Activated T-cell treated with anti-CD3 and anti-CD28 coated beads, Interleukin-2, amount 50 U/mL, for 72 hours (primary cell): ENCODE data around the gene RABEP1. TPM values are rescaled to one million over a fixed set of nuclear protein-coding genes. Genes with fewer than 3 reads are reported as not detected.

Experiments used
- ATAC-seq, 2 donors: fragments of 150-1000 bp; cut with Tn5 transposase; replicated peaks in 1 of 2; 2 replicates each; pipeline ENCODE4 v1.10.0; 2021; ENCODE audit warnings: moderate library complexity in 2 of 2, mild to moderate bottlenecking in 1 of 2
- DNase-seq, 2 donors: peaks; one replicate each; pipeline ENCODE4 v3.0.0; 2021 to 2022; ENCODE audit warnings: mixed read lengths in 1 of 2
- H3K27ac Mint-ChIP-seq: one replicate; pipeline ENCODE4 v1.8.0; 2022; ENCODE audit warnings: mild to moderate bottlenecking, moderate library complexity, mixed read lengths
- H3K27me3 Mint-ChIP-seq: one replicate; pipeline ENCODE4 v1.8.0; 2022; ENCODE audit warnings: low read depth, mixed read lengths
- H3K36me3 Mint-ChIP-seq, 2 donors: one replicate each; pipeline ENCODE4 v1.8.0; 2022; ENCODE audit warnings: mixed read lengths in 2 of 2, mild to moderate bottlenecking in 1 of 2; ENCODE audit not compliant: insufficient read depth in 2 of 2
- H3K4me1 Mint-ChIP-seq: one replicate; pipeline ENCODE4 v1.8.0; 2022; ENCODE audit warnings: low read depth, mixed read lengths
- H3K4me3 Mint-ChIP-seq, 2 donors: one replicate each; pipeline ENCODE4 v1.8.0; 2022; ENCODE audit warnings: mild to moderate bottlenecking in 2 of 2, mixed read lengths in 2 of 2, moderate library complexity in 2 of 2
- H3K9me3 Mint-ChIP-seq, 2 donors: one replicate each; pipeline ENCODE4 v1.8.0; 2022; ENCODE audit warnings: mixed read lengths in 2 of 2
- total RNA-seq, 2 donors: library from RNA; stranded (reverse); gene quantifications; one replicate each; pipeline ENCODE4 v1.2.3, GENCODE V29; 2022

The RABEP1 gene
- total RNA-seq, 2 donors from 2014 or later, result 39.1 to 43.2 TPM

DNA sequence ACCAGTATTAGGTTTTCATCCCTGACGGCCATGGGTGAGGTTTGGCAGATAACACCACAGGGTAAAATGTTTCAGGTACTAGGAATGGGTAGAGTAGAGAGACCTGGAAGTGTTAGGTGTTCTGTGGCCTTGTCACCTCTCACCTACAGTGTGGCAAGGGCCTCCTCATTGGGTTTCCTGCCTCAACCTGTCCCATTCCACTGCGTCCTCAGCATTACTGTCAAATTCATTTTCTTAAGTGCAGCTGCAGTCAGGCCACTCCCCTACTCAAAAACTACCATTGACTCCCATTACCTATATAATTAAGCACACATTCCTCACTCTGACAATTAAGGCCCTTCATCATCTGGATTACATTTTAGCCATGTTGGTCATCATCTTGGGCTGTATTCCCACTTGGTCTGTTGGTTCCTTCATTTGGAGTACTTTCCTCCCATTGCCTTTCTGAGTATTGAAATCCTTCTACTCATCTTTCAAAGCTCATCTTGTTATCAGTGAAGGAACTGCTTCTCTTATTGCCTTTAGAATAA is 72.9 kb downstream of the RABEP1 start:
- Mint-ChIP-seq H3K27me3 (no peaks in the 10 kb centered on the region), H3K27ac (no peak overlapping the region), H3K4me1 (no peaks in the 10 kb centered on the region), H3K36me3 (peaks cover 3 to 11% of the 10 kb centered on the region in 2 donors), H3K4me3 (no peak overlapping the region), H3K9me3 (no peaks in the 10 kb centered on the region)
- DNase-seq (no peak), ATAC-seq (no peak)

DNA sequence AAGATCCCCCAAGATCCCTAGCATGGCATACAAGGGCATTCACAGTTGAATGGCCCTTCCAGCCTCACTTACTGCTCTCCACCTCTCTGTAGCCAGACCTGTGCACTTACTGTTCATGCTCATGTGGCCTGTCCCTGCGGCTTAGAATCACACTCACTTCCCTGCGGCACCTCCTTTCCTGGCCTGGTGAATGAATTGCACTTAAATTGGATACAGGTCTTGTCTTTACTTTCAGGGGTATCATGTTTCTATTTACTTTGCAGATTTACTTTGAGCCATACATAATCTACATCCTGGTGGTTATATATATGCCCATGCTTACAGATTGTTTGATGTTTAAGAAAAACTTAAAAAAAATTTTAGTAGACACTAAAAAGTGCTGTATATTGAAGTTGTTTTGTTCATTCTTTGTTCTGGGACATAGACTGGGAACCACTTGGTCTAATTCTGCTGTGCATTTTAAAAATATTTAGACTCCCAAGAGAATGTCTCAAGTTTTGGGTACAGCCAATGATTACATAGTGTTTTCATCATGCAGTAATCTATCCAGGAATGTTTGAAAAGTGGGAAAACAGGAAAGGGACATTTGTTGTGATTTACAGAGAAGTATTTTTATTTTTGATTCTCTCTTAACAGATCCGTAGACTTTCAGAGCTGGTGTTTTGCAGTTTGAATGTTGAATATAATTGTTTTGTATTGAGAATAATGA is 73.5 kb downstream of the RABEP1 start:
- H3K4me1 Mint-ChIP-seq, result no peaks in the 10 kb centered on the region
- H3K36me3 Mint-ChIP-seq, result peaks cover 4 to 12% of the 10 kb centered on the region in 2 donors
- no peak for ATAC-seq
- no peaks in the 10 kb centered on the region for H3K9me3 Mint-ChIP-seq
- no peaks in the 10 kb centered on the region for H3K27me3 Mint-ChIP-seq
- no peak for DNase-seq
- peak overlapping the region; percentile 74 for H3K27ac Mint-ChIP-seq
- H3K4me3 Mint-ChIP-seq, result no peak overlapping the region

GRCh38 chr17:5361426-5361825 is 79.3 kb downstream of the RABEP1 start:
- ATAC-seq, result no peak
- H3K9me3 Mint-ChIP-seq, result no peaks in the 10 kb centered on the region
- H3K36me3 Mint-ChIP-seq, result peaks cover 4 to 10% of the 10 kb centered on the region in 2 donors

GRCh38 chr17:5362162-5362811 is 80.2 kb downstream of the RABEP1 start:
- Mint-ChIP-seq H3K27me3 (no peaks in the 10 kb centered on the region), H3K4me1 (no peaks in the 10 kb centered on the region), H3K27ac (no peak overlapping the region), H3K36me3 (peaks cover 4 to 10% of the 10 kb centered on the region in 2 donors), H3K4me3 (no peak overlapping the region), H3K9me3 (no peaks in the 10 kb centered on the region)
- ATAC-seq, result no peak
- DNase-seq, result no peak

More at GRCh38 chr17:5361426-5361825, 79.3 kb downstream of the RABEP1 start:
- DNase-seq, result no peak
- H3K4me1 Mint-ChIP-seq, result no peaks in the 10 kb centered on the region
- no peak overlapping the region for H3K27ac Mint-ChIP-seq
- H3K4me3 Mint-ChIP-seq, result no peak overlapping the region
- H3K27me3 Mint-ChIP-seq, result no peaks in the 10 kb centered on the region

- H3K9me3 Mint-ChIP-seq, result no peaks in the 10 kb centered on the region
- DNase-seq (no peak), ATAC-seq (no peak)
- no peaks in the 10 kb centered on the region for H3K27me3 Mint-ChIP-seq
- H3K27ac Mint-ChIP-seq, result peak overlapping the region; percentile 6
- H3K4me3 Mint-ChIP-seq, result no peak overlapping the region
- H3K36me3 Mint-ChIP-seq, result peaks cover 4 to 12% of the 10 kb centered on the region in 2 donors
- H3K4me1 Mint-ChIP-seq, result no peaks in the 10 kb centered on the region
Observed at GRCh38 chr17:5364156-5364555, 82.1 kb downstream of the RABEP1 start.

DNA sequence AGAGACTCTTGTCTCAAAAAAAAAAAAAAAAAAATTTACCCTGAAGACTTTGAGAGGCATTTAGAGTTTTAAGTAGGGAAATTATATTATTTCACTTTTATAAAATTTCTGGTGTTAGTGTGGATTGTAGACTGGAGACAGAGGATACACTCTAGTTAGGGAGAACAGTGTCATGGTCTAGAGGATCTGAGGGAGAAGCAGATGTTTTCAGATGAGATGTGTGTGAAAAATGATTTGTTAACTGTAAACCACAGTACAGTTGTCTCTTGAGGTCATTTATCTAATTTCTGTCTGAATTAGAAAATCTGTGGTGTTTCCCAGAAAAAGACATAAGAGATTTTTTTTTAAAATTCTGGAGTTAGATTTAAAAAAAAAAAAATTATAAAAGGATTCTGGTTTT is 82.6 kb downstream of the RABEP1 start:
- Mint-ChIP-seq H3K4me3 (no peak overlapping the region), H3K4me1 (no peaks in the 10 kb centered on the region), H3K36me3 (peaks cover 4 to 14% of the 10 kb centered on the region in 2 donors), H3K27me3 (no peaks in the 10 kb centered on the region), H3K9me3 (no peaks in the 10 kb centered on the region), H3K27ac (peak overlapping the region; percentile 33)
- no peak for DNase-seq
- no peak for ATAC-seq

DNA sequence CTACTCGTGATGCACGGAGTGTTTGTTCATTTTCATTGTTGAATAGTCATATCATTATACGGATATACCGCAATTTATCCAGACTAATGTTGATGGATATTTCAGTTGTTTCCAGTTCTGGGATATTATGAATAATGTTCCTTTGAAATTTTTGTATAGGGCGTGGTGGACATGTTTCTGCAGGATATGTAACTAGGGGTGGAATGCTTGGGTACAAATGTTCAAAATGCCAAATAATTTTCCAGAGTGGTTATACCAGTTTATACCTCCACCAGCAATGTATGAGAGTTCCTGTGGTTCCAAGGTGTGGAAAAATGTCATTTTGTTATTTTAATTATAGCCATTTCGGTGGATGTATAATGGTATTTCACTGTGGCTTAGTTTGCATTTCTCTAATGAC is 83.7 kb downstream of the RABEP1 start:
- H3K4me3 Mint-ChIP-seq, result no peak overlapping the region
- H3K27me3 Mint-ChIP-seq, result no peaks in the 10 kb centered on the region
- DNase-seq (no peak), ATAC-seq (no peak)
- peaks cover 4 to 11% of the 10 kb centered on the region in 2 donors for H3K36me3 Mint-ChIP-seq
- H3K27ac Mint-ChIP-seq, result peak overlapping the region; percentile 29
- H3K9me3 Mint-ChIP-seq, result no peaks in the 10 kb centered on the region
- no peaks in the 10 kb centered on the region for H3K4me1 Mint-ChIP-seq

DNA sequence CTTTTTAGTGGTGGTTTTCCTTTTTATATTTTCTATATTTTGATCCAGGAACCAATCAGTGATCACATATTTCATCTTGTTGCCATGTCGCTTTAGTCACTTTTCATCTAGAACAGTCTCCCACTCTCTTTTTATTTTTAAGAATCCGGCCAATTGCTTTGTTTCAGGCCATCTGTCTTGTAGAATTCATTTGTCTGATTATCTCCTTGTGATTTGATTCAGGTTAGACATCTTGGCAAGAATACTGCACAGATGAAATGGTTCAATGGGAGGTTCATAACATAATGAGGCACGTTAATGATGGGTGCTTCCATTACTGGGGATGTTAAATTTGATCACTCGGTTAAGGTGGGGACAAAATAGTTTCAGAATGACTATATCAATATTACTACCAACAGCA is 88.3 kb downstream of the RABEP1 start:
- no peak for DNase-seq
- H3K27ac Mint-ChIP-seq, result peak overlapping the region; percentile 61
- peaks cover 9 to 19% of the 10 kb centered on the region in 2 donors for H3K36me3 Mint-ChIP-seq
- no peak overlapping the region for H3K4me3 Mint-ChIP-seq
- ATAC-seq, result no peak
- no peaks in the 10 kb centered on the region for H3K27me3 Mint-ChIP-seq
- no peaks in the 10 kb centered on the region for H3K9me3 Mint-ChIP-seq
- H3K4me1 Mint-ChIP-seq, result no peaks in the 10 kb centered on the region

GRCh38 chr17:5373112-5373511 is 91.0 kb downstream of the RABEP1 start:
- ATAC-seq, result no peak
- Mint-ChIP-seq H3K27me3 (no peaks in the 10 kb centered on the region), H3K4me1 (no peaks in the 10 kb centered on the region), H3K9me3 (no peaks in the 10 kb centered on the region), H3K36me3 (peaks cover 9 to 24% of the 10 kb centered on the region in 2 donors), H3K4me3 (no peak overlapping the region), H3K27ac (peak overlapping the region; percentile 84)
- DNase-seq, result no peak

DNA sequence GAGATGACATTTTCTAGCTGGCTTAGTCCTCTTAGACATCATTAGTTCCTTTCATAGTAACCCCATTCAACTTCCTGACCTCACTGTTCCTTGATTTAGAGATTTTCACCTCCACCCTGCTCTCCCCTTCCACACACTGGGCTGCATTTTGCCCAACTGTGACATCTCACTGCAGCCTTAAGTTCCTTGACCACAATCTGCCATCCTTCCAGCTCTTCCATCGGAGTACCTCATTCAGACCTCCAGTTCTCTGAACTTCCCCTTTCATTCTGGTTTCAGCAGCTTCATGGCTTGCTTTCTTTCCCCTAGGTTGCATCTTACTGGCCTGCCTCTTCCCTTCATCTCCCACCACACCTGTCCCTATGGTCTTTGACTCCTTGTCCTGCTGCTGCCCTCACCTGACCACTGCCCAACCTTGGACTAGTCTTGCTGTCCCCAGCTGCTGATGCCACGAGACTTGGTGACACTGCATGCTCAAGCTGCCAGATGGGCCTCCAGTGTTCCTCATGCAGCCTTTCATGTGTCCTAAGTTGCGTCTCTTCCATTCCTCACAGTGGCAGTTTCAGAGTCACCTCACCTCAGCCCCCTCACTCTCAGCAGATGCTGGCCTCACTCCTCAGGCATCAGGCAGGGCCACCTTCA is 96.6 kb downstream of the RABEP1 start:
- no peaks in the 10 kb centered on the region for H3K9me3 Mint-ChIP-seq
- ATAC-seq (no peak), DNase-seq (no peak)
- H3K36me3 Mint-ChIP-seq, result peaks cover 8 to 47% of the 10 kb centered on the region in 2 donors
- no peaks in the 10 kb centered on the region for H3K27me3 Mint-ChIP-seq
- H3K27ac Mint-ChIP-seq, result peak overlapping the region; percentile 27
- no peak overlapping the region for H3K4me3 Mint-ChIP-seq
- peaks cover 10% of the 10 kb centered on the region for H3K4me1 Mint-ChIP-seq

- Mint-ChIP-seq H3K27ac (peak overlapping the region; percentile 26), H3K9me3 (no peaks in the 10 kb centered on the region), H3K4me1 (peaks cover 10% of the 10 kb centered on the region), H3K27me3 (no peaks in the 10 kb centered on the region), H3K36me3 (peaks cover 8 to 45% of the 10 kb centered on the region in 2 donors), H3K4me3 (no peak overlapping the region)
- no peak for ATAC-seq
- no peak for DNase-seq
Observed at GRCh38 chr17:5379351-5380107, 97.4 kb downstream of the RABEP1 start.

GRCh38 chr17:5380491-5381135 is 98.5 kb downstream of the RABEP1 start:
- H3K27me3 Mint-ChIP-seq, result no peaks in the 10 kb centered on the region
- no peak for DNase-seq
- H3K36me3 Mint-ChIP-seq, result peaks cover 6 to 44% of the 10 kb centered on the region in 2 donors
- H3K27ac Mint-ChIP-seq, result peak overlapping the region; percentile 26
- no peak overlapping the region for H3K4me3 Mint-ChIP-seq
- no peaks in the 10 kb centered on the region for H3K9me3 Mint-ChIP-seq
- ATAC-seq, result no peak
- peaks cover 10% of the 10 kb centered on the region for H3K4me1 Mint-ChIP-seq
